DND-41 (cell line): ENCODE measurements around the gene DNASE1L2.
"Not testable (repeated sequence)": the region's sequence is repeated elsewhere in the genome, so short reads cannot be mapped to it uniquely, and the experiment has no call there.

Experiments used
- ATAC-seq: fragments of 200-7000 bp; cut with Tn5 transposase; 3 replicates; pipeline ENCODE4 v1.9.1; 2021; ENCODE audit warnings: low read depth; ENCODE audit not compliant: insufficient read depth
- DNase-seq: peaks from one replicate; pipeline ENCODE4 v3.0.0-alpha.2; 2020
- H2AFZ ChIP-seq: 2 replicates; pipeline ENCODE4 v1.6.0; 2012; ENCODE audit warnings: low read depth, low read length
- H3K27ac ChIP-seq: 2 replicates; pipeline ENCODE4 v1.5.1; 2012; ENCODE audit warnings: low read length, inconsistent platforms
- H3K27me3 ChIP-seq: fragments of 200-600 bp; sonication (generic); 2 replicates; pipeline ENCODE4 v1.6.0; 2012; ENCODE audit warnings: low read length, mild to moderate bottlenecking, inconsistent platforms; ENCODE audit not compliant: insufficient read depth, poor library complexity
- H3K36me3 ChIP-seq: 2 replicates; pipeline ENCODE4 v1.5.1; 2012; ENCODE audit warnings: low read length, inconsistent platforms; ENCODE audit not compliant: insufficient read depth
- H3K4me1 ChIP-seq: 2 replicates; pipeline ENCODE4 v1.5.1; 2012; ENCODE audit warnings: mild to moderate bottlenecking, low read length; ENCODE audit not compliant: insufficient read depth
- H3K4me2 ChIP-seq: 2 replicates; pipeline ENCODE4 v1.6.0; 2012; ENCODE audit warnings: mild to moderate bottlenecking, moderate library complexity, low read length, inconsistent platforms; ENCODE audit not compliant: insufficient read depth
- H3K4me3 ChIP-seq, 2 experiments: fragments of 200-600 bp in 1 of 2; shearing (Covaris generic) in 1 of 2; 2 replicates each; pipeline ENCODE4 v1.5.1; 2012 to 2016; ENCODE audit warnings: inconsistent platforms in 2 of 2, low read length in 2 of 2, mild to moderate bottlenecking in 2 of 2, low read depth in 1 of 2, moderate library complexity in 1 of 2
- H3K79me2 ChIP-seq: 2 replicates; pipeline ENCODE4 v1.6.0; 2012; ENCODE audit warnings: low read length, inconsistent platforms; ENCODE audit not compliant: insufficient read depth
- H3K9ac ChIP-seq: 2 replicates; pipeline ENCODE4 v1.6.0; 2012; ENCODE audit warnings: low read depth, mild to moderate bottlenecking, inconsistent platforms, low read length, moderate library complexity
- H3K9me3 ChIP-seq: 2 replicates; pipeline ENCODE4 v1.5.1; 2012; ENCODE audit warnings: low read length, moderate library complexity, mild to moderate bottlenecking, inconsistent platforms; ENCODE audit not compliant: insufficient read depth, severe bottlenecking
- H4K20me1 ChIP-seq: 2 replicates; pipeline ENCODE4 v1.6.0; 2012; ENCODE audit warnings: low read length; ENCODE audit not compliant: insufficient read depth
- CTCF ChIP-seq: IDR thresholded peaks from 2 replicates; pipeline ENCODE4 v1.5.1; 2012; ENCODE audit warnings: borderline replicate concordance, low read length, moderate library complexity, mild to moderate bottlenecking; ENCODE audit not compliant: poor library complexity, severe bottlenecking; ENCODE audit errors: extremely low read depth
- EZH2 ChIP-seq: IDR thresholded peaks from 3 replicates; pipeline ENCODE4 v1.6.1; 2012; ENCODE audit warnings: borderline replicate concordance, low read depth, mild to moderate bottlenecking, moderate library complexity, low read length, inconsistent platforms; ENCODE audit not compliant: severe bottlenecking

DNASE1L2 gene

GRCh38 chr16:2237493-2238149, 1.4 kb downstream of the DNASE1L2 start:
- Histone ChIP-seq H4K20me1 (peaks cover 33% of the 10 kb centered on the region), H3K4me3 (no peak overlapping the region)
- no peak for DNase-seq

GRCh38 chr16:2238150-2238837, 2.0 kb downstream of the DNASE1L2 start:
- TF ChIP-seq EZH2 (no peak), CTCF (no peak)
- Histone ChIP-seq H3K4me1 (no peaks in the 10 kb centered on the region), H4K20me1 (peaks cover 32% of the 10 kb centered on the region), H3K9ac (no peak overlapping the region), H3K36me3 (peaks cover 67% of the 10 kb centered on the region), H2AFZ (no peak overlapping the region), H3K4me3 (no peak overlapping the region), H3K79me2 (no peaks in the 10 kb centered on the region), H3K27ac (no peak overlapping the region), H3K9me3 (no peaks in the 10 kb centered on the region), H3K4me2 (no peak overlapping the region), H3K27me3 (no peaks in the 10 kb centered on the region)
- peak; percentile 3; the same call in 1 of the 3 replicates for ATAC-seq
- DNase-seq = no peak

More at GRCh38 chr16:2237493-2238149, 1.4 kb downstream of the DNASE1L2 start:
- no peaks in the 10 kb centered on the region for H3K79me2 ChIP-seq
- no peak overlapping the region for H3K4me2 ChIP-seq
- H3K36me3 ChIP-seq = peaks cover 67% of the 10 kb centered on the region
- H3K27me3 ChIP-seq = no peaks in the 10 kb centered on the region
- ATAC-seq = no peak
- H3K9ac ChIP-seq = no peak overlapping the region
- no peaks in the 10 kb centered on the region for H3K9me3 ChIP-seq
- no peaks in the 10 kb centered on the region for H3K4me1 ChIP-seq
- TF ChIP-seq EZH2 (no peak), CTCF (no peak)
- no peak overlapping the region for H3K27ac ChIP-seq
- H2AFZ ChIP-seq = no peak overlapping the region

GRCh38 chr16:2238838-2239675, 2.8 kb downstream of the DNASE1L2 start:
- TF ChIP-seq EZH2 = no peak
- no peak for TF ChIP-seq CTCF
- Histone ChIP-seq H3K4me3 (no peak overlapping the region), H3K36me3 (peaks cover 67% of the 10 kb centered on the region), H3K79me2 (no peaks in the 10 kb centered on the region), H3K27me3 (no peaks in the 10 kb centered on the region), H2AFZ (no peak overlapping the region), H3K4me1 (no peaks in the 10 kb centered on the region), H3K4me2 (no peak overlapping the region), H3K9me3 (no peaks in the 10 kb centered on the region), H4K20me1 (peaks cover 30% of the 10 kb centered on the region), H3K27ac (no peak overlapping the region), H3K9ac (no peak overlapping the region)
- DNase-seq (no peak), ATAC-seq (peak; percentile 12; the same call in 2 of the 3 replicates)

DNA sequence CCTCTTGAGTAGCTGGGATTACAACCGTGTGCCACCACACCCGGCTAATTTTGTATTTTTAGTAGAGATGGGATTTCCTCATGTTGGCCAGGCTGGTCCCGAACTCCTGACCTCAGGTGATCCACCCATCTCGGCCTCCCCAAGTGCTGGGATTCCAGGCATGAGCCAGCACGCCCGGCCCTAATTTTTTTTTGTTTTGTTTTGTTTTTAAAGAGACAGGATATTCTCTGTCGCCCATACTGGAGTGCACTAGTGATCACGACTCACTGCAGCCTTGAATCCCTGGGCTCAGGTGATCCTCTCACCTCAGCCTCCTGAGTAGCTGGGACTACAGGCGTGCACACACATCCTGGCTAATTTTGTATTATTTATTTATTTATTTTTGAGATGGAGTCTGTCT, 4.1 kb downstream of the DNASE1L2 start:
- not testable (repeated sequence) for ATAC-seq, H3K79me2 ChIP-seq, H3K9me3 ChIP-seq, H3K27me3 ChIP-seq, H2AFZ ChIP-seq, DNase-seq, H3K4me3 ChIP-seq, H3K27ac ChIP-seq, H3K4me1 ChIP-seq, H3K4me2 ChIP-seq, H3K9ac ChIP-seq
- peaks cover 26% of the 10 kb centered on the region for H4K20me1 ChIP-seq
- peaks cover 67% of the 10 kb centered on the region for H3K36me3 ChIP-seq
